Pancreas (tissue), 10 donors: Measurements from ENCODE around the gene CYTL1. TPM values are rescaled to one million over a fixed set of nuclear protein-coding genes. Genes with fewer than 3 reads are reported as not detected.

Experiments used
- ATAC-seq, 4 donors: fragments of 200-7000 bp; cut with Tn5 transposase; one replicate each; pipeline versions ENCODE4 v1.8.0 to v1.9.1; 2020; ENCODE audit warnings: mild to moderate bottlenecking in 4 of 4, moderate library complexity in 4 of 4
- DNase-seq, 6 donors: peaks; one replicate each; pipeline ENCODE4 v3.0.0-alpha.2; 2020
- FAIRE-seq: peaks from 2 replicates; lab custom pipeline; 2012; peaks lifted over from hg19 to GRCh38; lab: Jason Lieb, UNC
- H3K27ac ChIP-seq, 4 donors: fragments of 200-600 bp; sonication (generic); 1 replicate in 3 of 4; 2 replicates in 1 of 4; pipeline versions ENCODE4 v1.5.0 to v1.8.0; 2020
- H3K27me3 ChIP-seq, 4 donors: fragments of 200-600 bp; one replicate each; pipeline ENCODE4 v1.8.0; 2021
- H3K36me3 ChIP-seq, 3 donors: fragments of 200-600 bp; sonication (generic) in 1 of 3; one replicate each; pipeline versions ENCODE4 v1.5.0 to v1.8.0; 2020 to 2021
- H3K4me1 ChIP-seq, 3 donors: fragments of 200-600 bp; one replicate each; pipeline ENCODE4 v1.8.0; 2021
- H3K4me3 ChIP-seq, 4 donors: fragments of 200-600 bp; sonication (generic) in 2 of 4; one replicate each; pipeline versions ENCODE4 v1.5.0 to v1.8.0; 2020 to 2021
- H3K9me3 ChIP-seq, 4 donors: fragments of 200-600 bp; one replicate each; pipeline ENCODE4 v1.8.0; 2021
- CTCF ChIP-seq, 4 donors: fragments of 200-600 bp; sonication (generic) in 3 of 4; IDR thresholded peaks; one replicate each; pipeline versions ENCODE4 v1.5.0 to v1.8.0; 2021; ENCODE audit warnings: antibody characterized with exemption in 4 of 4
- WGBS, 2 donors: extraction: QIAGEN DNeasy Blood & Tissue Kit; methylation state at CpG; one replicate each; pipeline ENCODE4 v1.1.7; 2013; 5-methylcytosine and 5-hydroxymethylcytosine counted together
- intact Hi-C, 3 donors: fragments of 100-400 bp; cut with DNase I; formaldehyde crosslinking; loops; one replicate each; pipeline versions ENCODE4 v1.11.1 to v1.14.2; 2022
- polyA plus RNA-seq, 2 donors: library from polyadenylated mRNA; stranded (reverse); fragments of 200-250 nt; gene quantifications; one replicate each; pipeline ENCODE4 v1.2.3, GENCODE V29; 2013
- total RNA-seq, 6 donors: library from RNA; stranded (reverse); fragmentation: NEBNext Ultra II Directional in 4 of 6; extraction: Animal tissue kit (Norgen Biotek cat#: 25700) in 4 of 6; gene quantifications; one replicate each; pipeline versions ENCODE4 v1.2.1 to v1.2.4, GENCODE V29; 2021 to 2023
- donor health status: healthy with polysubstance abuse.
- donor health status: DM: no; HTN: no; CAD: no; lungs with moderate emphysema.
- donor health status: DM: no; HTN: no; CAD: no.
- donor health status: control.
- donor health status: control.
- donor health status: Bipolar disorder and iron deficiency.
- donor health status: DM: yes; HTN: yes; CAD: no.
- donor health status: DM: no; HTN: no; CAD: no.
- donor health status: DM: no; HTN: no; CAD: no.
- donor health status: DM: yes; HTN: yes; CAD: no.

The CYTL1 gene
- total and polyA plus RNA-seq, 8 donors = 0.19 to 0.70 (median 0.29) TPM

GRCh38 chr4:4986841-4987240, 32.4 kb downstream of the CYTL1 start:
- DNase-seq = no peak
- Histone ChIP-seq H3K27me3 (no peaks in the 10 kb centered on the region), H3K27ac (no peak overlapping the region), H3K4me3 (no peak overlapping the region), H3K9me3 (no peaks in the 10 kb centered on the region), H3K4me1 (no peaks in the 10 kb centered on the region), H3K36me3 (no peaks in the 10 kb centered on the region)
- TF ChIP-seq CTCF (IDR thresholded peaks at IDR 0.05) = no peak
- FAIRE-seq = no peak
- ATAC-seq = no peak
- intact Hi-C loops = no loop called here
- 48 to 64% methylated on average over 5 of the region's 5 CpGs for WGBS, 2 donors

- H3K4me3 ChIP-seq = no peak overlapping the region
- H3K36me3 ChIP-seq = no peaks in the 10 kb centered on the region
- DNase-seq (no peak), FAIRE-seq (no peak), ATAC-seq (no peak)
- intact Hi-C loops = no loop called here
- no peak overlapping the region for H3K27ac ChIP-seq
- H3K9me3 ChIP-seq = no peaks in the 10 kb centered on the region
- no peaks in the 10 kb centered on the region for H3K27me3 ChIP-seq
- TF ChIP-seq CTCF (IDR thresholded peaks at IDR 0.05) = no peak
- 64 to 70% methylated on average over 1 of the region's 1 CpG for WGBS, 2 donors
- H3K4me1 ChIP-seq = no peaks in the 10 kb centered on the region
Measured at GRCh38 chr4:4985844-4986243, 33.4 kb downstream of the CYTL1 start.

DNA sequence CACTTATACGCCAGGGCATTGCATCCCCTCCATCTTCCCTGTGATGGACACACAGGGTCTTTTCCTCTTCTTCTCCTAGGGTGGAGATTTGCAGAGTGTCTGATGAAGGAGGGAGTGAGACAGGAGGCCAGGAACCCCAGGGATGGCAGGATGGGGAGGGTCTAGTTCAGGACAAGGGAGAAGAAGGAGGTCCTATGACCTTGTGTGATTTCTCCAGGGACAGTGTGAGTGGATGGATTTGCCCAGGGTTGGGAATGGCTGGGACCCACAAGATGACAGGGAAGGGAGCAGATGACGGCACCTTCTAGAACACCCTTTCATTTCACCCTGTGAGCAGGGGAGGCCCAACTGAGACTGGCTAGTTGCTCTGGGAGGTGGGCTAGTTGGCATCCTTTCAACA, 34.2 kb downstream of the CYTL1 start:
- no peak for ATAC-seq
- DNase-seq = no peak
- no peak for FAIRE-seq
- 58 to 69% methylated on average over 2 of the region's 2 CpGs for WGBS, 2 donors
- H3K9me3 ChIP-seq = no peaks in the 10 kb centered on the region
- H3K27ac ChIP-seq = no peak overlapping the region
- intact Hi-C loops = no loop called here
- no peaks in the 10 kb centered on the region for H3K27me3 ChIP-seq
- no peak for TF ChIP-seq CTCF (IDR thresholded peaks at IDR 0.05)
- no peaks in the 10 kb centered on the region for H3K4me1 ChIP-seq
- H3K4me3 ChIP-seq = no peak overlapping the region
- H3K36me3 ChIP-seq = no peaks in the 10 kb centered on the region

DNA sequence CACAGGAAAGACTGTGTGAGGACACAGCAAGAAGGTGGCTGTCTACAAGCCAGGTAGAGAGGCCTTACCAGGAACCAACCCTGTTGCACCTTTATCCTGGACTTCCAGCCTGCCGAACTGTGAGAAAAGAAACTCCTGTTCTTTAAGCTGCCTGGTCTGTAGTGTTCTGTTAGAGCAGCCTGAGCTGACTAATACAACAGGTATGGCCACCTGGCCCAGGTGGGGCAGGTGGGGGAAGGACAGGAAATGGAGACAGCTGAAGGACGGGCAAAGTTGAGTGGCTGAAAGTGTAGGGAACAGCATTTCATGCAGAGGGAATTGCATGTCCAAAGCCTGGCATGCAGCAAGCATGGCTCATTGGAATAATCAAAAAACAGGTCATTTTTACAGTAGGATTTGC, 35.1 kb downstream of the CYTL1 start:
- no peaks in the 10 kb centered on the region for H3K9me3 ChIP-seq
- no peak overlapping the region for H3K27ac ChIP-seq
- no peak overlapping the region for H3K4me3 ChIP-seq
- no peaks in the 10 kb centered on the region for H3K4me1 ChIP-seq
- DNase-seq (no peak), FAIRE-seq (no peak), ATAC-seq (no peak)
- no peaks in the 10 kb centered on the region for H3K27me3 ChIP-seq
- no peaks in the 10 kb centered on the region for H3K36me3 ChIP-seq
- WGBS, 2 donors = 37 to 55% methylated on average over 2 of the region's 2 CpGs
- intact Hi-C loops = no loop called here
- no peak for TF ChIP-seq CTCF (IDR thresholded peaks at IDR 0.05)

DNA sequence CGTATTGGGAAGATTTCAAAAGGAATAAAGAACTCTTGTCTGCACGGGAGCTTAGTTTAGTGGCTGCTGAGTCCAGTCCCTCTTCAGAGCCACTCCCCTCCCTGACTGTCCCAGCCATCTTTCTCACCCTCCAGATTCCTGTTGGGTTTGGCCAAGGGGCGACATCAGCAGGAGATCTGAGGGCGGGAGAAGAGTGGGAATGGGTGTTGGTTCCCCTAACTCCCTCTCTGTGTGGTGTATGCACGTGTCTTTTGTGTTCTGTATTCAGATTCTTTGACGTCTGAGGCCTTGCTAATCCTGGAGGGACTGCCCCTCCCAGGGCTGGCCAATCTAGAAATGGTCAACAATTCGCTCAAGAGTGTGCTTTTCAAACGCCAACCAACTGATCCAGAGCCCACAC, 37.4 kb downstream of the CYTL1 start:
- WGBS, 2 donors = 50 to 62% methylated on average over 8 of the region's 8 CpGs
- H3K9me3 ChIP-seq = no peaks in the 10 kb centered on the region
- H3K4me1 ChIP-seq = no peaks in the 10 kb centered on the region
- FAIRE-seq (no peak), DNase-seq (no peak), ATAC-seq (no peak)
- no peaks in the 10 kb centered on the region for H3K27me3 ChIP-seq
- H3K4me3 ChIP-seq = no peak overlapping the region
- H3K36me3 ChIP-seq = no peaks in the 10 kb centered on the region
- H3K27ac ChIP-seq = no peak overlapping the region
- intact Hi-C loops = no loop called here
- TF ChIP-seq CTCF (IDR thresholded peaks at IDR 0.05) = no peak
